Transverse colon (tissue), 4 donors: ENCODE measurements around the gene KLF14. TPM values are rescaled to one million over a fixed set of nuclear protein-coding genes. Genes with fewer than 3 reads are reported as not detected.

Source experiments
- DNase-seq: peaks from one replicate; pipeline ENCODE4 v3.0.0-alpha.2; 2019
- H3K27ac ChIP-seq, 4 donors: fragments of 200-600 bp; sonication (generic); 2 replicates each; pipeline ENCODE4 v1.5.1; 2016 to 2018; ENCODE audit warnings: inconsistent platforms in 4 of 4
- H3K27me3 ChIP-seq: fragments of 200-600 bp; sonication (generic); 2 replicates; pipeline ENCODE4 v1.5.1; 2017; ENCODE audit warnings: inconsistent platforms
- H3K36me3 ChIP-seq, 4 donors: fragments of 200-600 bp; sonication (generic); 2 replicates each; pipeline ENCODE4 v1.5.1; 2017 to 2019; ENCODE audit warnings: inconsistent platforms in 4 of 4
- H3K4me1 ChIP-seq, 4 donors: fragments of 200-600 bp; sonication (generic); 2 replicates each; pipeline ENCODE4 v1.5.1; 2017 to 2020; ENCODE audit warnings: inconsistent platforms in 4 of 4
- H3K4me3 ChIP-seq, 4 donors: fragments of 200-600 bp; sonication (generic); 1 replicate in 1 of 4; 2 replicates in 3 of 4; pipeline versions ENCODE4 v1.5.1 to v1.6.1; 2017 to 2019; ENCODE audit warnings: inconsistent platforms in 4 of 4
- H3K9me3 ChIP-seq, 2 donors: fragments of 200-600 bp; sonication (generic); 2 replicates each; pipeline ENCODE4 v1.5.1; 2017 to 2019; ENCODE audit warnings: inconsistent platforms in 2 of 2
- EP300 ChIP-seq: sonication (generic); formaldehyde crosslinking; IDR thresholded peaks from one replicate; pipeline ENCODE4 v1.6.1; 2017; ENCODE audit warnings: antibody characterized with exemption, low read depth
- POLR2A ChIP-seq: fragments of 450-650 bp; IDR thresholded peaks from one replicate; pipeline ENCODE4 v1.6.1; 2016; ENCODE audit warnings: antibody characterized with exemption, mild to moderate bottlenecking, moderate library complexity
- POLR2AphosphoS5 ChIP-seq, 3 donors: sonication (generic); formaldehyde crosslinking; IDR thresholded peaks; one replicate each; pipeline ENCODE4 v1.6.1; 2016; ENCODE audit warnings: antibody characterized with exemption in 3 of 3
- WGBS, 2 donors: methylation state at CpG; one replicate each; pipeline ENCODE4 v1.1.5; 2018; ENCODE audit warnings: low coverage in 1 of 2; 5-methylcytosine and 5-hydroxymethylcytosine counted together
- in situ Hi-C, 4 donors: fragments of 200-750 bp; cut with MboI; loops; one replicate each; pipeline versions ENCODE4 v1.15.0 to v1.15.1; 2017; ENCODE audit warnings: low sequenced_read_pairs in 3 of 4, low pct_ligation_motif_present in 1 of 4, low pct_unique_long_range_greater_than_20kb in 1 of 4
- intact Hi-C: fragments of 100-400 bp; cut with DNase I; formaldehyde crosslinking; loops from one replicate; pipeline ENCODE4 v1.15.1; 2023; ENCODE audit warnings: low total_unique reads
- total RNA-seq, 4 donors: library from RNA; depleted of rRNA; stranded (reverse); fragments of >200 nt; gene quantifications; one replicate each; pipeline ENCODE4 v1.1.0, GENCODE V29; 2016
- TF ChIP-seq, protein P1 (sequence below), 5 experiments: fragments of 200-600 bp in 3 of 5; fragments of 450-650 bp in 2 of 5; sonication (generic) in 3 of 5; IDR thresholded peaks; 1 replicate in 2 of 5; 2 replicates in 3 of 5; pipeline ENCODE4 v1.5.1; 2016 to 2017; ENCODE audit warnings: antibody characterized with exemption in 5 of 5, inconsistent platforms in 3 of 5, mild to moderate bottlenecking in 2 of 5, moderate library complexity in 1 of 5

KLF14 gene
- total RNA-seq, 4 donors from 2014 or later = 3.0 TPM; not detected in 3

DNA sequence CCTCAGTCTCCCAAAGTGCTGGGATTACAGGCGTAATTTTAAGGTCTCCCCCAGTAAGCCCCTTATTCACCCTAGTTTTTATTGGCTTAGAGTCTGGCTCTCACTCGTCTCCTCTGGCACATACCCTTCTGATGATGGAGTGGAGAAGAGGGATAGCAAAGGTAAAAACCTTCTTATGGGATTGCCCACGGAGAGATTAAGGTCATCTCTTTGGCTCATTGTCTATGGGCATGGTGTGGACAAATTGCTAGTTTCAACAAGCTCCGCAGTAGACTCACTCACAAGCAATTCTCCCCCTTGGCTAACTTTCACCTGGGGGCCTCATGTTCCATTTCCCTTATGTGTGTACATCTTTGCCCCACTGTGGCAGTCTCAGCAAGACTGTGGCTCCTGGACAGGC, 25.2 kb downstream of the KLF14 start:
- TF ChIP-seq EP300 = no peak
- TF ChIP-seq, protein P1, sequence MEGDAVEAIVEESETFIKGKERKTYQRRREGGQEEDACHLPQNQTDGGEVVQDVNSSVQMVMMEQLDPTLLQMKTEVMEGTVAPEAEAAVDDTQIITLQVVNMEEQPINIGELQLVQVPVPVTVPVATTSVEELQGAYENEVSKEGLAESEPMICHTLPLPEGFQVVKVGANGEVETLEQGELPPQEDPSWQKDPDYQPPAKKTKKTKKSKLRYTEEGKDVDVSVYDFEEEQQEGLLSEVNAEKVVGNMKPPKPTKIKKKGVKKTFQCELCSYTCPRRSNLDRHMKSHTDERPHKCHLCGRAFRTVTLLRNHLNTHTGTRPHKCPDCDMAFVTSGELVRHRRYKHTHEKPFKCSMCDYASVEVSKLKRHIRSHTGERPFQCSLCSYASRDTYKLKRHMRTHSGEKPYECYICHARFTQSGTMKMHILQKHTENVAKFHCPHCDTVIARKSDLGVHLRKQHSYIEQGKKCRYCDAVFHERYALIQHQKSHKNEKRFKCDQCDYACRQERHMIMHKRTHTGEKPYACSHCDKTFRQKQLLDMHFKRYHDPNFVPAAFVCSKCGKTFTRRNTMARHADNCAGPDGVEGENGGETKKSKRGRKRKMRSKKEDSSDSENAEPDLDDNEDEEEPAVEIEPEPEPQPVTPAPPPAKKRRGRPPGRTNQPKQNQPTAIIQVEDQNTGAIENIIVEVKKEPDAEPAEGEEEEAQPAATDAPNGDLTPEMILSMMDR (IDR thresholded peaks at IDR 0.05) = no peak
- no peak for TF ChIP-seq POLR2AphosphoS5 (IDR thresholded peaks at IDR 0.05)
- no peak for TF ChIP-seq POLR2A
- 76 to 89% methylated on average over 2 to 4 of the region's 4 CpGs for WGBS, 2 donors
- Histone ChIP-seq H3K27ac (no peak overlapping the region), H3K4me3 (no peak overlapping the region), H3K27me3 (no peaks in the 10 kb centered on the region), H3K9me3 (no peaks in the 10 kb centered on the region), H3K4me1 (no peaks in the 10 kb centered on the region), H3K36me3 (no peaks in the 10 kb centered on the region)
- no peak for DNase-seq
- in situ Hi-C loops (loop anchor here in 2 of 4 donors (25.0 kb wide), 1 partner anchor 471 kb away; no protein-coding TSS in a partner anchor), intact Hi-C loops (no loop called here)

DNA sequence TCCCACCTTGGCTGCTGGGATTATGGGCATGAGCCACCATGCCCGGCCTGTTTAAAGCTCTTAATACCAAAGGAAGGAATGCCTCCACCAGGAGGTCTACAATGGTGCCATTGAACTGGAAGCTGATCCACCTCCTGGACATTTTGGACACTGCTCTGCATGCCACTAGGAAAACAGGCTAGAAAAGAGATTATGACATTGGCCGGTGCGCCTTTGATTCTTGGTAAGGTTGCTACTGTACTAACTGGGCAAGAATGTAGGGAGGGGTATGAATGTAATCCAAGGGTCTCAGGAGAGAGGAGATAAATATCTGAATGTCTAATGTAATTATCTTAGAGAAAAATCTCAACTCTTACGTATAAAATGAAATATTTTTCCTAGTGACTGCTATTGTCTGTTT, 26.0 kb downstream of the KLF14 start:
- TF ChIP-seq, protein P1 (IDR thresholded peaks at IDR 0.05) = no peak
- TF ChIP-seq POLR2A (no peak), POLR2AphosphoS5 (IDR thresholded peaks at IDR 0.05) (no peak), EP300 (no peak)
- H3K27ac ChIP-seq = no peak overlapping the region
- in situ Hi-C loops = loop anchor here in 2 of 4 donors (25.0 kb wide), 1 partner anchor 471 kb away; no protein-coding TSS in a partner anchor
- WGBS, 2 donors = 95 to 100% methylated on average over 3 to 4 of the region's 4 CpGs
- H3K4me3 ChIP-seq = no peak overlapping the region
- no peaks in the 10 kb centered on the region for H3K36me3 ChIP-seq
- no peak for DNase-seq
- H3K4me1 ChIP-seq = no peaks in the 10 kb centered on the region
- H3K9me3 ChIP-seq = no peaks in the 10 kb centered on the region
- no peaks in the 10 kb centered on the region for H3K27me3 ChIP-seq
- intact Hi-C loops = no loop called here

DNA sequence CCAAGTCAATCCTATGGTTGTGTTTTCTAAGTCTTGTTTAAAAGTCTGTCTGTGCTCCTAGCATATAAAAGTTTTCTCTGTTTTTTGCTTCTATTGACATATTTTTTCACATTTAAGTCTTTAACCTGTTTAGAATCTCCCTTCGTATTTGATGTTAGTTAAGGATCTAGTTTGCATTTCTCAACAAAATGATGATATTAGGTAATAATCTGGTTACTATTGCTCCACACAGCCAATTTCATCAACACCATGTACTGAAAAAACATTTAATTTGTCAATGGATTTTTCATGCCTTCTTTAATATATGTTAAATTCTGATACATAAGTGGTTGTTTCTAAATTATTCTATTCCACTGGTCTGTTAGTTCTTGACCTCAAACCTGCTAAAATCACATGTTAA, 30.2 kb downstream of the KLF14 start:
- WGBS, 2 donors = 85 to 86% methylated on average over 1 of the region's 1 CpG
- Histone ChIP-seq H3K27me3 (no peaks in the 10 kb centered on the region), H3K4me1 (no peaks in the 10 kb centered on the region), H3K36me3 (no peaks in the 10 kb centered on the region), H3K9me3 (no peaks in the 10 kb centered on the region), H3K4me3 (no peak overlapping the region), H3K27ac (no peak overlapping the region)
- in situ Hi-C loops (loop anchor here in 2 of 4 donors (25.0 kb wide), 1 partner anchor 467 kb away; no protein-coding TSS in a partner anchor), intact Hi-C loops (no loop called here)
- TF ChIP-seq POLR2A (no peak), EP300 (no peak), POLR2AphosphoS5 (IDR thresholded peaks at IDR 0.05) (no peak)
- TF ChIP-seq, protein P1 (IDR thresholded peaks at IDR 0.05) = no peak
- DNase-seq = no peak

DNA sequence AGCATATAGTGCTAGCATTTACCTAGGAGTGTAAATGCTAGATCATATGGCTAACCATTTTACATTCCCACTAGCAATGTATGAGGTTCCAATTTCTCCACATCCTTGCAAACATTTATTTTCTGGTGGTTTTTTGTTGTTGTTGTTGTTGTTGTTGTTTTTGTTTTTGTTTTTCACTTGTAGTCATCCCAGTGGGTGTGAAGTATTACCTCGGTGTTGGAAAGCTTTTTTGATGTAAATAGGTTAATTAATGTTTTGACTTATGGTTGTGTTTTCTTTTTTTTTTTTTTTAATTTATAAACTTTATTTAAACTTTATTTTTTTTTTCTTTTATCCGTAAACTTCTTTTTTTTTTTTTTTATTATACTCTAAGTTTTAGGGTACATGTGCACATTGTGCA, 32.4 kb downstream of the KLF14 start:
- H3K27me3 ChIP-seq = no peaks in the 10 kb centered on the region
- H3K27ac ChIP-seq = no peak overlapping the region
- no peak overlapping the region for H3K4me3 ChIP-seq
- no peaks in the 10 kb centered on the region for H3K36me3 ChIP-seq
- H3K4me1 ChIP-seq = no peaks in the 10 kb centered on the region
- in situ Hi-C loops = loop anchor here in 2 of 4 donors (25.0 kb wide), 1 partner anchor 464 kb away; no protein-coding TSS in a partner anchor
- TF ChIP-seq, protein P1 (IDR thresholded peaks at IDR 0.05) = no peak
- TF ChIP-seq POLR2A (no peak), POLR2AphosphoS5 (IDR thresholded peaks at IDR 0.05) (no peak), EP300 (no peak)
- DNase-seq = no peak
- no peaks in the 10 kb centered on the region for H3K9me3 ChIP-seq
- 67 to 100% methylated on average over 2 of the region's 2 CpGs for WGBS, 2 donors
- intact Hi-C loops = no loop called here
